Femur (tissue), 1 donor: Measurements from ENCODE around the gene ZMYND8.
A peak's percentile ranks its signal among the peaks of the same experiment; 100 is the strongest.
"Not testable (repeated sequence)": the region's sequence is repeated elsewhere in the genome, so short reads cannot be mapped to it uniquely, and the experiment has no call there.

Experiments used
- DNase-seq: peaks from one replicate; pipeline ENCODE4 v3.0.0-alpha.2; 2017

The ZMYND8 gene

DNA sequence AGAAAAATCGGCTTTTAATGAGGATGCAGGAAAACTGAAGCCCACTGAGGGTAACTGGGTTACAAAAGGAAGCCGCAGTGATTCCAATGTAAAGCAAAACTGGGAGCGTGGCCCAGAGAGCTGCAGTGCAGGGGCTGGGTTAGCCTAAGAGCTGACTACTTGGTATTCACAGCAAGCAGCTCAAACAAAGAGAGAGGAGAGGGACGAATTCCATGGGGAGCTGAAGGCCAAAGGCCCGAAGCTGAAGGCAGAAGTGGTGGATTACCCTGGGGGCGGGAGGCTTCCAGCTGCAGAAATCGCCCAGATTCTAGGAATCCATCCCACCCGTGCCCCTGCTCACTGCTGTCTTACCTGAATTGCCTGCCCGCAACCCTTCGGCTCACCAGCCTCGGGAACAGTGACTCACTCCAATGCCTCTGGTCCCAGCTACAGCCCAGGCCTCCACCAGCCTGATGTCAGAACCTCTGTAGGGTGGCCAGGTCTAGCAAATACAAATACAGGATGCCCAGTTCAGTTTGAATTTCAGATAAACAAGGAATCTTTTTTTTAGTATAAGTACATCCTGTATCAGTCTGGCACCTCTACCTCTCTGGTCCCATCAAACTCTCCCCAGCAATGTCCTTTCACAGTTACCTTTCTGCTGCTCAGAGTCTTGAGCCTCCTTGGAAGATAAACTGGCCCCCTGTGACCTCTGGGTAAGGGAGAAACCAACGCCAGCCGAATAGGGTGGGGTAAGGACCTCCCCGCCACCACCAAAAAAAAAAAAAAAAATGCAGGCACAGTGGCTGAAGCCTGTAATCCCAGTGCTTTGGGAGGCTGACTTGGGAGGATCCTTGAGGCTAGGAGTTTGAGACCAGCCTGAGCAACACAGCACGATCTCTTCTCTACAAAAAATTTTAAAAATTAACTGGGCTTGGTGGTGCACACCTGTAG is 14.6 kb upstream of the ZMYND8 start:
- DNase-seq, result no peak

DNA sequence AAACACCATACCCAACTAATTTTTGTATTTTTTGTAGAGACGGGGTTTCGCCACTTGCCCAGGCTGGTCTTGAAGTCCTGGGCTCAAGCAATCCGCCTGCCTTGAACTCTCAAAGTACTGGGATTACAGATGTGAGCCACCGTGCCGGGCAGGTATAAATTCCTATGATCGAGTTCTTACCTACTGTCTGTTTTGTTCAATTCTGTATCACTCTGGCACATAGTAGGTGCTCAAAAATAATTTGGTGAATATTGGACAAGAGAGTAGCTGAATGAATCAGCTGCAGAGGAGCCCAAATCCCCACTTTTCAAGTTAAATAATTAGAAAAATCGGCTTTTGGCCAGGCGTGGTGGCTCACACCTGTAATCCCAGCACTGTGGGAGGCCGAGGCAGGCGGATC is 13.7 kb upstream of the ZMYND8 start:
- no peak for DNase-seq

GRCh38 chr20:47368301-47368700 is 11.8 kb upstream of the ZMYND8 start:
- DNase-seq, result no peak

DNA sequence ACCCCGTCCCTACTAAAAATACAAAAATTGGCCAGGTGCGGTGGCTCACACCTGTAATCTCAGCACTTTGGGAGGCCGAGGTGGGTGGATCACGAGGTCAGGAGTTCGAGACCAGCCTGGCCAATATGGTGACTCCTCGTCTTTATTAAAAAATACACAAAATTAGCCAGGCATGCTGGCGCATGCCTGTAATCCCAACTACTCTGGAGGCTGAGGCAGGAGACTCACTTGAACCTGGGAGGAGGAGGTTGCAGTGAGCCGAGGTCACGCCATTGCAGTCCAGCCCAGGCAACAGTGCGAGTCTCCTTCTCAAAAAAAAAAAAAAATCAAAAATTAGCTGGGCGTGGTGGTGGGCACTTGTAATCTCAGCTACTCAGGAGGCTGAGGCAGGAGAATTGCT is 9.8 kb upstream of the ZMYND8 start:
- DNase-seq, result not testable (repeated sequence)

DNA sequence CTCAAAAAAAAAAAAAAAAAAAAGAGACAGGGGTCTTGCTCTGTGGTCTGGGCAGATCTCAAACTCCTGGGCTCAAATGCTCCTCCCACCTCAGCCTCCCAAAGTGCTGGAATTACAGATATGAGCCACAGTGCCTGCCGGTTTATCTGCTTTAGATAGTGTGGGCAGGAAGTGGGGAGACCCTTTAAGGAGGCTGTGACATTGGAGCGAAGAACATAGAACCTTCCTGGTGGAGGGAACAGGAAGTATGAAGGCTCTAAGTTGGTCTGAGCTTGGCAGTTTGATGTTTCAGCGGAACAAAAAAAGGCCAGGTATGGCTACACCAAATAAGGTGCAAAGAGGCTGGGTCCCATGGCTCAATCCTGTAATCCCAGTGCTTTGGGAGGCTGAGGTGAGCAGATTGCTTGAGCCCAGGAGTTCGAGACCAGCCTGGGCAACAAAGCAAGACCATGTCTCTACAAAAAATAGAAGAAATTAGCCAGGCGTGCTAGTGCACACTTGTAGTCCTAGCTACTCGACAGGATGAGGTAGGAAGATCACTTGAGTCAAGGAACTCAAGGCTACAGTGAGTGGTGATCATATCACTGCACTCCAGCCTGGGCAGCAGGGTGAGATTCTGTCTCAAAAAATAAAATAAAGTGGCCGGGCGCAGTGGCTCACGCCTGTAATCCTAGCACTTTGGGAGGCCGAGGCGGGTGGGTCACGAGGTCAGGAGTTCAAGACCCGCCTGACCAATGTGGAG is 8.7 kb upstream of the ZMYND8 start:
- DNase-seq, result no peak

GRCh38 chr20:47362361-47363219 is 6.1 kb upstream of the ZMYND8 start:
- DNase-seq, result no peak

GRCh38 chr20:47361057-47361915 is 4.8 kb upstream of the ZMYND8 start:
- DNase-seq, result no peak

GRCh38 chr20:47360297-47361056 is 4.0 kb upstream of the ZMYND8 start:
- peak; percentile 90 for DNase-seq

DNA sequence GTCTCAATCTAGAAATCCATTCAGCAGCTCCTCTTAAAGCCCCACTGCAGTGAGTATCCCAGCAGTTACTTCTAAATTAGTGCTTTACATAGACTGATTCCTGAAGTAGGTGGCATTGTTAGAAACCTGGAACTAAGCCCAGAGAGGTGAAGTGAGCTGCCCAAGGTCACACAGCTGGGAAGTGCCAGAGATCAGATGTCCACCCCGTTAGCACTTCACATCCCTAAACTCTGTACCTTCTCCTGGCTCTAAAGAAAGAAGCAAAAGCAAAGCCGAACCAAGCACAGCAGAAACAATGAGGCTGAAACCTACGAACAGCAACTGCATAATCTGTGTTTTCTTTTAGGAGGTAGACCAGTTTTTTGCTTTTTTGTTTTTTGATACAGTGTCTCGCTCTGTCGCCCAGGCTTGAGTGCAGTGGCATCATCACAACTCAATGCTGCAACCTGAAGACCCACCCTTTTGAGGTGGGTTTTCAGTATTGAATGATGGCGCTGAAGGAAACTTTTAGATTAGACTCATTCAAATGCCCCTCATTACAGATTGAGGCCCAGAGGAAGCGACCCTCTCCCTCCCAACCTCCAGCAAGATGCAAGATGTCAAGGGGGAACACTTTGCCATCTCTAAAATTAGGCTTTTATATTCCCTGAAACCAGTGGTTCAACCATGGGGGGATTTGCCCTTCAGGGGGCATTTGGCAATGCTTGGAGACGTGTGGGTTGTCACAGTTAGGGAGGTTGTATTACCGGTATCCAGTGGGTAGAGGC is 3.2 kb upstream of the ZMYND8 start:
- no peak for DNase-seq

DNA sequence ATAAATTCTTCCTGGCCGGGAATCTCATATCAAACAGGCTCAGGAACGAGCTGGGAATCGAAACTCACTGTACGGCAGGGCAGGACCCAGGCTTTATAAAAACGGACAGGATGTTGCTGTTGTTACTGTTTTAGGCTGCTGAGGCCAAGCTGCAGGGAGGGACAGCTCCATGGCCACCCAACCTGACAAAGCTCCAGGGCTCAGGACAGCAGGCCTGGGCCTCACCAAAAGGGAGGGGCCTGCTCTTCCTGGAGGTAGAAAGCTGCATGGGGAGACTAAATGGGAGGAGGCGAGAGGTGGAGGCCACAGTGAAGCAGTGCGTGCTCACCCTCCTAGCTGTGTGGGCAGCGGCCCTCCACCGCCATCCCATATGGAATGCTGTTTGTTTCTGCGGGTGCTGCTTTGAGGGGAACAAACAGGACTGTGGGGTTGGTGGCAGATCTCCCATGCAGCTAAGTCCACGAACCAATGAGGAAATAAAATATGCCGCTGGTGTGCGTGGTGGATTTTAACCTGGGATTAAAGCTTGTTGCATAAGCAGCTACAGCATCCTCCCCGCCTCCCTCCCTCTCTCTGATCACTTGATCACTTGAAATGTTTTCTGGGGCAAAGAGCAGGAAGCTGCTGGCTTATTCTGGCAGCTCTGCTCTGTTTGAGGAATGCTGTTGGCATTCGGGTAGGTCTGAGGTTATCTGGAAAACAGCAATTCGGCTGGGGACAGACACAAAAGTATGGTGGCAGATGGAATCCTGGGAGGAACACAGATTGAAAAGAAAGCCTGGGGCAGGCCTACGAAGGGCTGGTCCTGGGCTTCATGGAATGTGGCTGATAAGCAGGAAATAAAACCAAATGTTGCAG is 2.4 kb upstream of the ZMYND8 start:
- peak; percentile 83 for DNase-seq

GRCh38 chr20:47358039-47358671 is 1.7 kb upstream of the ZMYND8 start:
- no peak for DNase-seq

GRCh38 chr20:47357296-47358038 is 968 bp upstream of the ZMYND8 start:
- peak; percentile 86 for DNase-seq

- DNase-seq, result no peak
Measured at GRCh38 chr20:47356220-47356525, 326 bp downstream of the ZMYND8 start.

DNA sequence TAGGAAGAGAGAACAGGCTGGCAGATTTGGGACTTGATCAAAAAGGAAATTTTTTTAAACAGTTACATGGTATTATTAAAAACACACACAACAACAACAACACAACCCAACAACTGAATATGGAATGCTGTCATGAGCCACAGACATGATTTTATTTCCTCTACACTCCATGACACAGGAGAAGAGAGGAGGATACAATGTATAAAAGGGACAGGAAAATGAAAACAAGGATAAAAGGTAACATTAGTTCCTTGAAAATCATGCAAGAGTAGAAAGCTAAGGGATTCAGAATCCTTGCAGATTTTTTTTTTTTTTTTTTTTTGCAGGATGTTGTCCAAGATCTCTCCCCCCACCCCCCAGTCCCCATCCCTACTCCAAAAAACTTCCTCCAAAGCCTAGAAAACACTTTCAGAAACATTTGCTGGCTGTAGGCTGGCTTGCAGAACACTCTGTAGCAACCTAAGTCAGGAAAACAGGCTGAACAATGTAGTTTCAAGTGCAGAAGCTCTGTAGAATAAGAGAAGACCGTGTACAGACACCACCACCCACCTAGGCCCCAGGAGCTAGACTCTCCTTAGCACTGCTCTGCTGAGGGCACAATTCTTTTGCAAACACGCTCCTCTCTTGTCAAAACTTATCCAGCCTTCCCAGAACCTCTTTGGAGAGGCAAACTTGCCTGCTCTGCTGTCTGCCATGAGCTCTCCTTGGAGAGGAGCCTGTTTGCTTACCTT is 845 bp downstream of the ZMYND8 start:
- DNase-seq, result no peak

GRCh38 chr20:47354714-47355488 is 1.6 kb downstream of the ZMYND8 start:
- DNase-seq, result no peak

GRCh38 chr20:47354464-47354713 is 2.1 kb downstream of the ZMYND8 start:
- no peak for DNase-seq
